Measurements from ENCODE around the gene EIF1AX.
"Not testable (repeated sequence)": the region's sequence is repeated elsewhere in the genome, so short reads cannot be mapped to it uniquely, and the experiment has no call there.

The EIF1AX gene, protein sequence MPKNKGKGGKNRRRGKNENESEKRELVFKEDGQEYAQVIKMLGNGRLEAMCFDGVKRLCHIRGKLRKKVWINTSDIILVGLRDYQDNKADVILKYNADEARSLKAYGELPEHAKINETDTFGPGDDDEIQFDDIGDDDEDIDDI

DNA sequence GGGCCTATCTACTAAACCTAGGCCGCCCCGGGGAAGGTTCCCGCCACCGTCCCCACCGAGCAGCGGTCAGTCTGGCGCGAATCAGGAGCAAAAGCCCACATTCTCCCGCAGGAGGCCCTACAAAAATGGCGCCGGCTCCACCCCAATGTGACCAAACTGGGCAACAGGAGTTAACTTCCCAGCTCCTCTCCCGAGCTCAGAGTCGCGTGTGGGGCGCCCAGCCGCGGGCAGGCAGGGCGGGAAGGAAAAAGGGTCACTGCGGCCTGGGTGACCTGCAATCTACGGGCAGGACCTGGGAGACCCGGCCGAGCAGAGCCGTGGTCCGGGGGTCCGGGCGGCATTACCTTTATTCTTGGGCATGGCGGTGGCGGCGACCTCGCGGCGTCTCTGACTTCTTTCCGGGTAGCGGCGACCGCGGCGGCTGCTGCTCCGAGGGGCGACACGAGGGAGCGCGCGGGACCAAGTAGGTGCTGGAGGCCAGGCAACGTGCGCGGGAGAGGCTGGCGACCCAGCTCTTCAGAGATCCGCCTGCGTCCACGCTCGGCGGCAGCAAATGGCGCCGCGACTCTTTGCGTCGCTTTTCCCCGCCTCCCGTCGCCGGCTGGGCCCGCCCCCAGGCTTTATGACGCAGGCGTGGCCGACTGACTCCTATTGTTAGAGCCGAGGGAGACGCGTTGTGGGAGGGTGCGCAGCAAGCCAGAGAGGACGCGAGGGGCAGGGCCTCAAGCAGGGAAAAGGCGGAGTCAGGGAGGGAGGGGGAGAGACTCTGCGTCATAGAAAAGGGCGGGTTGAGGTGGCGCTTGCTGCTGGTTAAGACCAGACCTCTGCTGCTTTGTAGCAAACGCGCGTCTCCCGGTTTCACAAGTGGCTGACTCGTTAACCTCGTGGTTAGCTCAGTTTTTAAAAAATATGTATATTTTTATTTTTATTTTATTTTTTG is at the start of gene EIF1AX:
Gene EIF1AX, minus strand, starts transcription at position 558 of the 940 bp plus-strand sequence. Its CDS starts 198 bp downstream, at position 360.
- DNase-seq (ENCODE audit: low read depth, low spot score), result peak; percentile 100

DNA sequence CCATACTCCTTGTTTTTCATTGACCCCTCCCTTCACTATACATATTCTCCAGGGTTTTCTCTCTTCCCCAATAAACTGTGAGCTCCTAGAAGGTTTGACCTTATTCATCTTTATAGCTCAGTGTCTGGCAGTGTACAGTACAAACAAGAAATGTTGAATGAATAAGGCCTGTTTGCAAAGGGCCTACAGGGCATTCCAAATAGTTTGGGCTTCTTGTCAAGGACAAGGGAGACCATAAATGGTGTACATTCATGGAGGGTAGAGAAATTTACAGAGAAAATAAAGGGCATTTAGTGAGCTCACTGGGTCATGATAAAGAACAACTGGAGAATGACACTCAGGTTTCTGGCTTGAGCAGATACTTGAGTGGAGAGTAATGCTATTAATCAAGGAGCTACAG is 47.5 kb upstream of the EIF1AX start:
- DNase-seq (ENCODE audit: low read depth, low spot score), result no peak

DNA sequence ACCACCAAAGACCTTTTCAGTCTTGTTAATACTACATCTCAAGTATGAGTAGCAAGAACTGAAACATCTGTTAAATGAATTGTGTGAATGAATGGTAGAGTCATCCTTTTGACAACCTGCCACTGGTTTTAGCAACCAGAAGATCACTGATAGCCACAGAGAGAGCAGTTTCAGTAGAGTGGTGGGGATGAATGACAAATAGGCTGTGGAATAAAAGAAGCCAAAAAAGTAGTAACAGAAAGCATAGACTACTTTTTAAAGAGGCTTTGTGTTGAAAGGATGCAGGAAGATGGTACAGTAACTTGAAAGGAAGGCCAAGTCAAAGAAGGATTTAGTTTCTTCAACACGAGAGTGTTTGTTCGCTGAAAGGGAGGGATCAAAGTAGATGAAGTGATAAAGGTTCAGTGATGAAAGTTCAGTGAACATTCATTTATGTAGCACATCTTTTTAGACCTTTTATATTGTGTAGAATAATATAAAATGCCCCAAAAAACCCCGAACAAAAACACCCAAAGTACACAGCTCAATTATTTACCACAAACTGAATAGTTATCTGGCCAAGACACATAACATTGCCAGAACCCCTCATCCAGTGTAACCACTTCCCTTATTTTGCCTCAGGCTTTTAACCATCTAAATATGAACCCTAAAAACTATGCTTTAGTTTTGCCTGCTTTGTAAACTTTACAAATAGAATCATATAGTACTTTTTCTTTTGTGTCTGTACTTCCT is 40.1 kb upstream of the EIF1AX start:
- no peak for DNase-seq (ENCODE audit: low read depth, low spot score)

DNA sequence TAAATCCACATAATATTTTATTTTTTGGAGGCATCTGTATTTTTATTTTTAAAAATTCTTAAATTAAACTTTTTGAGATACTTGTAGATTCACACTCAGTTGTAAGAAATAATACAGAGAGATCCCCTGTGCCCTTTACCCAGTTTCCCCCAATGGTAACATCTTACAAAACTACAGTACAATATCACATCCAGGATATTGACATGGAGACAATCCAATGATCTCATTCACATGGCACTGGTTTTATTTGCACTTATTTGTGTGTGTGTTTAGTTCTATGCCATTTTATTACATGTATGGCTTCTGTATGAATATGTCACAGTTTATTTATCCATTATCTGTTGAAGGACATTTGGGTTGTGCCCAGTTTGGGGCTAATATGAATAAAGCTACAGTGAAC is 35.5 kb upstream of the EIF1AX start:
- no peak for DNase-seq (ENCODE audit: low read depth, low spot score)

DNA sequence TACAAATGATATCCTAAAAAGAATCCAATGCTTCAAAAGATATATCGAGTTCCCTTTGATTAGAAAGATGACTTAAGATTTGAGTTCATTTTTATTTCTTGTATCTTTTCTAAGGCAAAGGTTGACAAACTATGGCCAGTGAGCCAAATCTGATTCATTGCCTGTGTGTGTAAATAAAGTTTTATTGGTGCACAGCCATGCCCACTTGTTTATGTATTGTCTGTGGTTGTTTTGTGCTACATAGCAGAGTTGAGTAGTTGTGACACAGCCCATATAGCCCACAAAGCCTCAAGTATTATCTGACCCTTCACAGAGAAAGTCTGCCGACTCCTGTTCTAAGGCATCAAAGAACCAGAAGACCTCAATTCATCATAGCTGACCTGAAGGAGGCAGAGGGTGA is 32.2 kb upstream of the EIF1AX start:
- no peak for DNase-seq (ENCODE audit: low read depth, low spot score)

DNA sequence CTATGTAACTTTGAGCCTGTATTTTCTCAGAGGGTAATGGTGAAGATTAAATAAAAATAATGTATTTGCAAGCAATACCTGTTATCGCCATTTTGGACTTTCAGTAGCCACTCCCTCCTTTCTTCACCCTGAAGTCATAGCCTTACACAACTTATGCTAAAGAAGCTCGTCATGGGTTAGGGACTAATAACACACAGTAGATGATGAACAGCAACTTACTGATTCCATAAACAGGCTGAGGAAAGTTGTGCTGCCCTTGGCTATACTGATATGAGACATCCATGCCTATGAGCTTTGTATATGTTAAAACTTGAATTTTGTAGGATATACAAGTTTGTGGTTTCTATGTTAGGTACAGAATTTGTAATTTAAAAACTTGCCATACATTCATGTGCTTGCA is 31.7 kb upstream of the EIF1AX start:
- DNase-seq (ENCODE audit: low read depth, low spot score), result no peak

DNA sequence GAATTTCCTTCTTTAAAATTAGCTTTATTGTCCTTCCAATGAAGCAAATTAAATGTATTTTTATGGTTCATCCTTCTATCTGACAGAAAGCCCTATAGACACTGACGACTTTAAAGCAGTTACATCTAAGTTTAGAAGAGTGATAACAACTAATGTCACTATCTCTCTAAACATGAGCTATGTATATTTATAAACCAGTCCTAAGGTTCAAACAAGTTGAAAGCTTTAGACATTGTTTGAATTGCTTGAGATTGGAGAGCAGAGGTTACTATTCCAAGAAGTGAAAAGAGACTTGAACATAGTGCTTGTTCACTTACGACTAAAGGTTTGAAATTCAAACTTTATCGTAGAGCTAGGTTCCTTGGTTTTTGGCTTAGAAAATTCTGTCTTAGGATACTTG is 30.2 kb upstream of the EIF1AX start:
- DNase-seq (ENCODE audit: low read depth, low spot score), result no peak

DNA sequence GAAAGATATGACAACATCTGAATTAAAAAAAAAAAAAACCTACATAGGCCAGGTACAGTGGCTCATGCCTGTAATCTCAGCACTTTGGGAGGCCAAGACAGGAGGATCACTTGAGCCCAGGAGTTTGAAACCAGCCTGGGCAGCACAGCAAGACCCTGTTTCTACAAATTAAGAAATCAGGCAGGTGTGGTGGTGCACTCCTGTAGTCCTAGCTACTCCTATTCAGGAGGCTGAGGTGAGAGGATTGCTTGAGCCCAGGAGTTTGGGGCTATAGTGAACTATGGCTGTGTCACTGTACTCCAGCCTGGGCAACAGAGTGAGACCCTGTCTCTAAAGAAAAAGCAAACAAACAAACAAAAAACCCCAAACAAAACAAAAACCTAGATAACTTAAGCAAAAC is 20.9 kb upstream of the EIF1AX start:
- DNase-seq (ENCODE audit: low read depth, low spot score), result not testable (repeated sequence)

DNA sequence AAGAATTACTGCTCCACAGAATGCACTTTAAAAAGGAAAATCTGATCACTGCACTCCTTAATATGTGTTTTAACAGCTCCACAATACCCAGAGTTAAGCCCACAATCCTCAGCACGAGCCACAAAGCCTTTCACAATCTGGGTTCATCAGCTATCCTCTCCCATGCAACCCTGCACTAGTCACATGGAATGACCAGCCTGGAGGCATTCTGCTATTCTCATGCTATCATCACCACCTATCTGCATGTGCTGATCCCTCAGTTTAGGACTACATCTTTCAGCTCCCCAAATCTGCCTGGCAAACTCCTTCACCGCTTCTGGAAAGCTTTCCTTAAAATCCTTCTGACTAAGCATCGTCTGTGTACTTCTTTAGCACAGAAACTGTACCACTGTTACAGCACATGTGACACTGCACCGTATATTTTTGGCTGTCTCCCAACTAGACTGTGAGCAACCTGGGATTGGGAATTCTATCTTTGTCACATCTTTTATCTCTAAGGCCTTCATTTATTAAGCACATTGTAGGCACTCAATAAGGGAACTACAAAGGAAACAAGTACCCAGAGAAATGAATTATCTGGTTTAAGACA is 18.3 kb upstream of the EIF1AX start:
- DNase-seq (ENCODE audit: low read depth, low spot score), result no peak

DNA sequence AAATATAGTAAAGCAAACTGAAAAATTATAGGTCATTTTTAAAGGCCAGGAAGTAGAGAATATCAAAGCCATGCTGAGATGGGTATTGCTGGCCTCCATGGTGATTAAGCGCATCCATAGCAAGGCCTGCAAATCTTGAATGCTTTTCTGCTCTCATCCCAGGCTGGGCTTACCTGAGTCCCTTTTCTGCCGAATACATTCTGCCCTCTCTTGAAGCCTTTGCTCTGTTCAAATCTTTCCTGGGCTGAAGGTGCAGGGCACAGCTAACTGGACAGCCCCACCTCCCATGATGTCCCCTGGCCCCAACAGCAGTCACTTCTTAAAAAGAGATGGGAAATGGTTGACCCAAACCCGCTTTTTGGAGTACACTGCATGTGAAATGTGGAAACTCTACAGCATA is 10.1 kb upstream of the EIF1AX start:
- DNase-seq (ENCODE audit: low read depth, low spot score), result no peak

DNA sequence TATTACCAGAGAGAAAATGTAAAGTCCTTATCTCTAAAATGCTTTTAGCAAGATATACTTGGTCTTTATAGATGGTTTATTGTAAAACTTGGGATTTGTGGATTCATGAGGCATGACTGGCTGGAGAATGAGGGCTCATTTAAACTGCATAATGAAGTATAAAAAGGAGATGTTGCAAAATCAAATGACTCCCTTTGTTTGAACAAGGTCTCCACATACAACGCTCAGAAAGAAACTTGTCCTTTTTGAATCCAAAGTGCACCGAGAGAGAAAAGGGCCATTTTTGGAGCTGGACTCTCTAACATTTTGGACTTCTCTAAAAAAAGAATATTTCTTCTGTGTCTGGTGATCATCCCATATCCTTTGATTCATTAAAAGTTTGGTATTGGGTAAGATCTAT is 7.7 kb upstream of the EIF1AX start:
- DNase-seq (ENCODE audit: low read depth, low spot score), result no peak

DNA sequence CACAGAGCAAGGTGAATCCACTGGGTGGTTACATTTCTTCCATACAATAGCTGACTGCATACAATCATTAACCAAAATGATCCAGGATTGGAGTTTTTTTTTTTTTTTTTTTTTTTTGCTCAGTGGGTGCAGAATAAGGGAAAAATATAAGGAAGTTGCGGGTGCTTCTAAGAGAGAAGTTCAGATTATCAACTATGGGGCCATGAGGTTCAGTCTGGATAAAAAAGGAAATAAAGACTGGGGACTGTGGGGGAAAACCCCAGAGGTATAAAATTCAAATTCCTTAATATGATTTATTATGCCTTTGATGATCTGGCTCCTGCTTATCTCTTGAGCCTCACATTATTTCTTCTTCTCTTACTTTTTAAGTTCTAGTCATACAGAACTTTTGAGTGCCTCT is 5.9 kb upstream of the EIF1AX start:
- DNase-seq (ENCODE audit: low read depth, low spot score), result no peak

DNA sequence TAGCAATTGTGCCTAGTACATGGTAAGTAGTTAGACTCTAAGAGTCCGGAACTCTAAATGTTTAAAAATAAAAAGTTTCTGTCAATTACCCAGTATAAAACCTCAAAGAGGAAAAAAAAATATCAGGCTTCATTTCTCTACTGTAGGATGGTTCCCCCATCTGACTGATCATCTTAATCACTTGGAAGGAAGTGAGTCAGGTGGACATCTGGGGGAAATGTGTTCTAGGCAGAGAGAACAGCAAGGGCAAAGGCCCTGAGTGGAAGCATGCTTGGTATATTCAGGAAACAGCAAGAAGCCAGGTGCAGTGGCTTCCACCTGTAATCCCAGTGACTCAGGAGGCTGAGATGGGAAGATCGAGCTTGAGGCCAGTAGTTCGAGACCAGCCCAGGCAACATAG is 2.9 kb upstream of the EIF1AX start:
- DNase-seq (ENCODE audit: low read depth, low spot score), result no peak

DNA sequence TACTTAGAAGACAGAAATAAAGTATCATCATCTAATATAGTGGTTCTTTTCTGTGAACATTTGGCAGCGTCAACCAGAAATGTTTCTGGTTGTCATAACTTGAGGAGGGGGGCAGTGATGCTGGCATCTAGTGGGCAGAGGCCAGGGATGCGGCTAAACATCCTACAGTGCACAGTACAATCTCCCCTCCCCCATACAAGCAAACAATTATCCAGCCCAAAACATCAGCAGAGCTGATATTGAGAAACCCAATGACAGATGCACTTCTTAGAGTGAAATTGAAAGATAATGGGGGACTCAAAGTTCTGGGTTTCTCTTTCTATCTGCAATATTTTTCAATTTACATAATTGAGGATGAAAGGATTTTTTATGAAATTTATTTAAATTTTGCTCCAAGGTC is 1.9 kb upstream of the EIF1AX start:
- no peak for DNase-seq (ENCODE audit: low read depth, low spot score)

DNA sequence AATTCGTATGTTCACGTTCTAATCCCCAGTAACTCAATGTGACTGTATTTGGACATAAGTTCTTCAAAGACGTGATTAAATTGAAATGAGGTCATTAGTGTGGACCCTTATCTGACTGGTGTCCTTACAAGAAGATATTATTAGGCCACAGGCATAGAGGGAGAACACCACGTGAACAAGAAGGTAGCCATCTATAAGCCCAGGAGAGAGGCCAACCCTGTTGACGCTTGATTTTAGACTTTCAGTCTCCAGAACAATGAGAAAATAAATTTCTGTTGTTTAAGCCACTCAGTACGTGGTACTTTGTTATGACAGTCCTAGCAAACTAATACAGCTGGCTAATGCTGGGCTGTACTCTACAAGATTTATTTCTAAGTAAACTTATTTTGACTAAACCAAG is 1.5 kb upstream of the EIF1AX start:
- DNase-seq (ENCODE audit: low read depth, low spot score), result no peak

DNA sequence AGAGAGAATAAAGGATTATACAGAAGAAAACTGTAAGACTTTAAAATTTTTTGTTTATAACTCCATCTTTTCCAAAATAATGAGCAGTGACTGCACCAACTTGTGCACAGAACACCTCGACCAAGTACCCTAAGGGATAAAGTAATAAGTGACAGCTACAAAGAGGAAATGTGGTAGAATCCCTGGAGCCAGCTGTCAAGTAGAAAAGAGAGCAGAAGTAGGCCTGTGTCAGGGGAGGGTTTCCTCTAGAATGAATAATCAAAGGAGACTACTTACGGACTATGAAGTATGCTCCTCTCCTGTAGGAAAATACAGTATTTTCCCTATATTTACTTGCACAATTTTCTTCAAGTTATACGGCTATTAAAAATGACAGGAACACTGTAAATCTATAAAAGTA is 1.2 kb downstream of the EIF1AX start:
- DNase-seq (ENCODE audit: low read depth, low spot score), result no peak

DNA sequence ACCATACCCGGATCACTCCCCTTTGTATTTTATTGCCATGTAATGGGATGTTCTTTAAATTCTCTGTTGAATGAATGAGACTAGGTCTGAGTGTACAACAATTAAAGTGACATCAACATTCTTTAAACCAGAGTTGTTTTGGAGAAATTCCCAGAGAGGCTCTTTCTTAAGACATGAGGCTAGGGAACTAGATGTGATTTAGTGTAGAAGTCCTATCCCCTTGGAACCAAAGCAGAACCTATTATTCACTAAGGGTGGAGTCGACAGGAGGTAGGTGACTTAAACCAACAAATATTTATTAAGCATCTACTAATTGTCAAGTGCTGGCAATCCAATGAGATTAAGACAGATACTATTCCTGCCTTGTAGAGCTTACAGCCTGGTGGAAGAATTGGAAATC is 1.7 kb downstream of the EIF1AX start:
- DNase-seq (ENCODE audit: low read depth, low spot score), result no peak

DNA sequence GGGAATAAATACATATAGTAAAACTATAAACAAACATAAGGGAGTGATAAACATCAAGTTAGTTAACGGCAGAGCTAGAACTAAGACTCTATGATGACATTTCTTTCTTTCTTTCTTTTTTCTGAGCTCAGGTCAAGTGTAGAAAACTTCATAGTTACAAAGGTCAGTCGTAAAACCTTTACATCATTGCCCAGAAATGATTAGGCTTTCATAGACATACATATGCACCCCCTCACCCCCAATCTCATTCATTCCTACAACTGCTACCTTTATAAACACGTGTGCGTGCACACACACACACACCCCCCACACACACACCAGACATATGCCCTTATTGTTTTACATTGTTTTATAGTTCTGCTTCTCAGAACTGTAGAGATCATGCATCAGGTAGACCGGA is 5.7 kb downstream of the EIF1AX start:
- DNase-seq (ENCODE audit: low read depth, low spot score), result no peak

DNA sequence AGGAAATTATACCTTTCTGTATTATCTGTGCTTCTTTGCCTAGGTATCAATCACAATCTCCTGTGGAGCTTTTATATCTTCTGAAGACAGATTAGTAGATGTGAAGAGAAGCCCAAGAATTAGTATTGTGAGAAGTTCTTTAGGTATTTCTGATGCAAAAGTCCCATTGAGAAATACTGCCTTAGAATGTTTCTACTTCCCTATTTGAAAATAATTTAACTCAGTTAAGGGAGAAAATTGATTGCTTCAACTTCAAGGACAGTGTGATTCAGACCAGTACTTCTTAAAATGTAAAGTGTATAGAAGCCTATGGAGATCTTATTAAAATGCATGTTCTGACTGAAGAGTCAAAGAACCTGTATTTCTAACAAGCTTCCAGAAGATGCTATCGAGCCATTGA is 9.0 kb downstream of the EIF1AX start:
- no peak for DNase-seq (ENCODE audit: low read depth, low spot score)

DNA sequence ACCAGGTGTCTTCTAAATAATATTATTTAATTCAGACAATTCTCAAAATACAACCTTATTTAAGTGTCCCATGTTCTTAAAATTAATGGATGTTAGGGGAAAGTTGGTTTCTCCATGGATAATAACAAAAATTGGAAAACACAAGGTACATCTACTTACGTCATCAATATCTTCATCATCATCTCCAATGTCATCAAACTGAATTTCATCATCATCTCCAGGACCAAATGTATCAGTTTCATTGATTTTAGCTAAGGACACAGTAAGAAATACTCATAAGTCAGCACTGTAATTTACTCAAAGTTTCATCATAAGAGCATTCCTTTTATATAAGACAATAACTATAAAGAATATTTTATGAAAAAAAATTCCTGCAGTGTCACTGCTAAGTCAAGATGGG is 11.3 kb downstream of the EIF1AX start:
- no peak for DNase-seq (ENCODE audit: low read depth, low spot score)

DNA sequence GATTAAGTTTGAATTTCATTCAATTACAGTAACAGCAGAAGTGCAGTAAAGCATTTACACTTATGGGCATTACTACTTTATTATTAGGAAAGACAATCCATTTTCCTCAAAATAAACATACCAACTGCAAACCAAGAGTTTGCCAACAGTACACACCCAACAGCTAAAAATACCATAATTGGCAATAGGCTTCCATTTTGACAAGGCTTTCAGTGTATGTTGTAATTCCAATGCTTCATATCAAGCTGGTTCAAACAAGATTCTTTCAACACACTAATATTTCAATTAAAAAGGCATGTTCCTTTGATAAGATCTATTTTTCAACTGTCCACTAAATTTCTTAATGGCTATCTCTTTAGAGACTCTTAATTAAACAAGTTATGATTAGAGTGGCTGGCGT is 12.1 kb downstream of the EIF1AX start:
- no peak for DNase-seq (ENCODE audit: low read depth, low spot score)

DNA sequence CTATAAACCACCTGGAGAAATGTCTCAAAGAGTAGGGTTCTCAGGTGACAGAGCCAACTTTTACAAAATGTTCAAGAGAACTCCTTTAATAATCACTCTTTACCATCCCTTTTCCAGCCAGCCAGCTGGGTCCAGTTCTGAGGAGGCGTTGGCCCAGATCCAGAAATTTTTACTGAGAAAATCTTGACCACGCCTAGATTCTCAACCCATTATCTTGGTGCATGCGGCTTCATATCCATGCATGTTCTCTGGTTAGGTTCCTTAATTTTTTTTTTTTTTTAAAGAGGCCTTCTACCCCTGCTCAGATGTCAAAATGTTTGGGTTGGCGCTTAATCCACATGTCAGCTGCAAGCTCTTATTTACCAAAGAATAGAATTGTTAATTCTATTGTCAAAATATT is 13.0 kb downstream of the EIF1AX start:
- DNase-seq (ENCODE audit: low read depth, low spot score), result no peak
